GM23338 (cell line): ENCODE data around the gene SCG2. TPM values are rescaled to one million over a fixed set of nuclear protein-coding genes. Genes with fewer than 3 reads are reported as not detected.

Experiments used
- ATAC-seq: fragments of 200-7000 bp; cut with Tn5 transposase; 3 replicates; pipeline ENCODE4 v1.9.1; 2020
- DNase-seq: peaks from one replicate; pipeline ENCODE4 v3.0.0-alpha.2; 2015; ENCODE audit warnings: low spot score
- H2AFZ ChIP-seq: fragments of 200-600 bp; sonication (generic); 2 replicates; pipeline ENCODE4 v1.8.0; 2016; ENCODE audit warnings: antibody characterized with exemption, mild to moderate bottlenecking, moderate library complexity
- H3F3A ChIP-seq: fragments of 200-600 bp; sonication (generic); replicated peaks from 2 replicates; pipeline ENCODE4 v1.8.0; 2017; ENCODE audit warnings: antibody characterized with exemption, mixed run types, low read depth
- H3K27ac ChIP-seq: fragments of 200-600 bp; sonication (generic); 2 replicates; pipeline ENCODE4 v1.6.1; 2016; ENCODE audit warnings: low read depth
- H3K27me3 ChIP-seq: fragments of 200-600 bp; sonication (generic); 2 replicates; pipeline ENCODE4 v1.8.0; 2016; ENCODE audit warnings: mild to moderate bottlenecking, mixed run types, moderate library complexity; ENCODE audit not compliant: insufficient read depth
- H3K36me3 ChIP-seq: fragments of 200-600 bp; sonication (generic); 2 replicates; pipeline ENCODE4 v1.8.0; 2016; ENCODE audit warnings: mild to moderate bottlenecking; ENCODE audit not compliant: insufficient read depth
- H3K4me1 ChIP-seq: fragments of 200-600 bp; sonication (generic); 2 replicates; pipeline ENCODE4 v1.8.0; 2016; ENCODE audit warnings: mild to moderate bottlenecking, moderate library complexity; ENCODE audit not compliant: insufficient read depth
- H3K4me2 ChIP-seq: fragments of 200-600 bp; sonication (generic); 2 replicates; pipeline ENCODE4 v1.7.1; 2017; ENCODE audit warnings: mixed run types
- H3K4me3 ChIP-seq: fragments of 200-600 bp; sonication (generic); 2 replicates; pipeline ENCODE4 v1.6.1; 2016; ENCODE audit warnings: mixed run types
- H3K79me2 ChIP-seq: fragments of 200-600 bp; sonication (generic); replicated peaks from 2 replicates; pipeline ENCODE4 v1.8.0; 2017; ENCODE audit warnings: mild to moderate bottlenecking; ENCODE audit not compliant: insufficient read depth
- H3K9me2 ChIP-seq: fragments of 200-600 bp; sonication (generic); 2 replicates; pipeline ENCODE4 v1.8.0; 2017; ENCODE audit not compliant: insufficient read depth
- H4K20me1 ChIP-seq: fragments of 200-600 bp; sonication (generic); replicated peaks from 2 replicates; pipeline ENCODE4 v1.8.0; 2017; ENCODE audit warnings: mild to moderate bottlenecking; ENCODE audit not compliant: insufficient read depth
- H3K27ac Mint-ChIP-seq: 2 replicates; pipeline ENCODE4 v1.8.0; 2020; ENCODE audit warnings: inconsistent platforms, mild to moderate bottlenecking, moderate library complexity, mixed read lengths
- H3K27me3 Mint-ChIP-seq: 3 replicates; pipeline ENCODE4 v1.8.0; 2022; ENCODE audit warnings: low read depth, mild to moderate bottlenecking, moderate library complexity, mixed read lengths, inconsistent platforms; ENCODE audit not compliant: insufficient read depth, poor library complexity
- H3K36me3 Mint-ChIP-seq: 3 replicates; pipeline ENCODE4 v1.8.0; 2021; ENCODE audit warnings: low read depth, mild to moderate bottlenecking, inconsistent platforms, moderate library complexity, mixed read lengths
- H3K4me1 Mint-ChIP-seq: 3 replicates; pipeline ENCODE4 v1.8.0; 2020; ENCODE audit warnings: mild to moderate bottlenecking, inconsistent platforms, mixed read lengths
- H3K4me3 Mint-ChIP-seq: 3 replicates; pipeline ENCODE4 v1.8.0; 2021; ENCODE audit warnings: moderate library complexity, mild to moderate bottlenecking, inconsistent platforms, mixed read lengths
- H3K9me3 Mint-ChIP-seq: 3 replicates; pipeline ENCODE4 v1.8.0; 2020; ENCODE audit warnings: moderate library complexity, mild to moderate bottlenecking, inconsistent platforms, mixed read lengths
- CREB1 ChIP-seq: fragments of 250-450 bp; sonication (Bioruptor Pico); IDR thresholded peaks from 2 replicates; pipeline ENCODE4 v1.5.0; 2020; ENCODE audit warnings: low read depth, mild to moderate bottlenecking, moderate library complexity
- EZH2 ChIP-seq: fragments of 200-600 bp; sonication (generic); IDR thresholded peaks from one replicate; pipeline ENCODE4 v1.8.0; 2017; ENCODE audit warnings: antibody characterized with exemption, mild to moderate bottlenecking, low read depth; ENCODE audit not compliant: unreplicated experiment
- EZH2phosphoT487 ChIP-seq: fragments of 200-600 bp; sonication (generic); IDR thresholded peaks from one replicate; pipeline ENCODE4 v1.8.1; 2018; ENCODE audit warnings: antibody characterized with exemption; ENCODE audit not compliant: unreplicated experiment
- JUNB ChIP-seq: IDR thresholded peaks from one replicate; pipeline ENCODE4 v1.6.1; 2016; ENCODE audit warnings: antibody characterized with exemption; ENCODE audit not compliant: unreplicated experiment
- NANOG ChIP-seq: IDR thresholded peaks from 2 replicates; pipeline ENCODE4 v1.6.1; 2016; ENCODE audit warnings: antibody characterized with exemption, borderline replicate concordance
- POLR2AphosphoS5 ChIP-seq: IDR thresholded peaks from 2 replicates; pipeline ENCODE4 v1.6.1; 2016; ENCODE audit warnings: antibody characterized with exemption, low read depth
- STAT1 ChIP-seq: IDR thresholded peaks from one replicate; pipeline ENCODE4 v1.6.1; 2016; ENCODE audit warnings: antibody characterized with exemption; ENCODE audit not compliant: unreplicated experiment
- ZNF114 ChIP-seq: fragments of 250-450 bp; sonication (Bioruptor Pico); IDR thresholded peaks from 2 replicates; pipeline ENCODE4 v1.5.0; 2020; ENCODE audit warnings: mild to moderate bottlenecking, moderate library complexity
- ZNF331 ChIP-seq: fragments of 250-450 bp; sonication (Bioruptor Pico); IDR thresholded peaks from 2 replicates; pipeline ENCODE4 v1.5.0; 2020; ENCODE audit warnings: low read depth, mild to moderate bottlenecking, moderate library complexity
- polyA plus RNA-seq: library from polyadenylated mRNA; unstranded; fragments of >200 nt; fragmentation: Nextera tagmentation; extraction: Ambion mirVana; gene quantifications from 2 replicates; pipeline ENCODE4 v1.2.1, GENCODE V29; 2016
- total RNA-seq: library from RNA; depleted of rRNA; stranded (reverse); fragments of >200 nt; shearing (Covaris generic); gene quantifications from 2 replicates; pipeline ENCODE4 v1.2.3, GENCODE V29; 2014
- TF ChIP-seq, protein P1 (sequence below): fragments of 250-450 bp; sonication (Bioruptor Pico); IDR thresholded peaks from 2 replicates; pipeline ENCODE4 v1.5.0; 2020; ENCODE audit warnings: mild to moderate bottlenecking, moderate library complexity
- TF ChIP-seq, protein P2 (sequence below): IDR thresholded peaks from one replicate; pipeline ENCODE4 v1.6.1; 2018; ENCODE audit warnings: antibody characterized with exemption; ENCODE audit not compliant: unreplicated experiment
- TF ChIP-seq, protein P3 (sequence below), 2 experiments: fragments of 200-600 bp in 1 of 2; sonication (generic) in 1 of 2; conservative IDR thresholded peaks; 2 replicates each; pipeline versions ENCODE4 v1.5.1 to v1.6.1; 2016 to 2017; ENCODE audit warnings: antibody characterized with exemption in 2 of 2, low read depth in 2 of 2, mild to moderate bottlenecking in 2 of 2, moderate library complexity in 1 of 2
- TF ChIP-seq, protein P4 (sequence below): IDR thresholded peaks from 2 replicates; pipeline ENCODE4 v1.6.1; 2016; ENCODE audit warnings: antibody characterized with exemption

The SCG2 gene
- total and polyA plus RNA-seq, 2 experiments from 2014 or later = 0.18 to 0.31 TPM

DNA sequence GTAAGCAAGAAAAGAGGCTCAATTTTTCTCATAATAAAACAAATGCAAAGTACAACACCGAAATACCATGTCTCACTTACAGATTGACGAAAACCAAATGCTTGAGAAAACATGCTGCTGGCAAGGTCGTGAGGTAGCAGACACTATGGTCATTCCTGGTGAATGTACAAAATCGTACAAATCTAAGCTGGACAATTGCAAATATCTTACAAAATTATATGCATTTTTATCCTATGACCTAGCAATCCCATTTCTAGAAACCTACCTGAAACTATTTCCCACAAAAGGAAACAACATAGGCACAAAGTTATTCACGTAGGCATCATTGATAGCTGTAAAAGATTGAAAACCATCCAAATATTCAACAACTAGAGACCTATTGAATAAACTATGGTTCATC, 54.0 kb downstream of the SCG2 start:
- Histone ChIP-seq H2AFZ (no peak overlapping the region), H3F3A (no peaks in the 10 kb centered on the region), H3K36me3 (no peaks in the 10 kb centered on the region), H3K27me3 (no peaks in the 10 kb centered on the region), H3K4me2 (no peak overlapping the region), H3K4me3 (no peak overlapping the region), H3K79me2 (no peaks in the 10 kb centered on the region), H3K9me2 (no peaks in the 10 kb centered on the region), H3K4me1 (no peaks in the 10 kb centered on the region), H3K27ac (no peak overlapping the region), H4K20me1 (no peaks in the 10 kb centered on the region)
- DNase-seq (no peak), ATAC-seq (no peak)
- no peaks in the 10 kb centered on the region for H3K36me3 Mint-ChIP-seq
- H3K4me3 Mint-ChIP-seq = no peak overlapping the region
- TF ChIP-seq EZH2phosphoT487 (no peak), CREB1 (CRISPR knock-in tag) (no peak), EZH2 (no peak), POLR2AphosphoS5 (no peak), NANOG (no peak), JUNB (no peak), ZNF114 (CRISPR knock-in tag) (no peak), ZNF331 (CRISPR knock-in tag) (no peak), STAT1 (no peak)
- TF ChIP-seq, protein P1, sequence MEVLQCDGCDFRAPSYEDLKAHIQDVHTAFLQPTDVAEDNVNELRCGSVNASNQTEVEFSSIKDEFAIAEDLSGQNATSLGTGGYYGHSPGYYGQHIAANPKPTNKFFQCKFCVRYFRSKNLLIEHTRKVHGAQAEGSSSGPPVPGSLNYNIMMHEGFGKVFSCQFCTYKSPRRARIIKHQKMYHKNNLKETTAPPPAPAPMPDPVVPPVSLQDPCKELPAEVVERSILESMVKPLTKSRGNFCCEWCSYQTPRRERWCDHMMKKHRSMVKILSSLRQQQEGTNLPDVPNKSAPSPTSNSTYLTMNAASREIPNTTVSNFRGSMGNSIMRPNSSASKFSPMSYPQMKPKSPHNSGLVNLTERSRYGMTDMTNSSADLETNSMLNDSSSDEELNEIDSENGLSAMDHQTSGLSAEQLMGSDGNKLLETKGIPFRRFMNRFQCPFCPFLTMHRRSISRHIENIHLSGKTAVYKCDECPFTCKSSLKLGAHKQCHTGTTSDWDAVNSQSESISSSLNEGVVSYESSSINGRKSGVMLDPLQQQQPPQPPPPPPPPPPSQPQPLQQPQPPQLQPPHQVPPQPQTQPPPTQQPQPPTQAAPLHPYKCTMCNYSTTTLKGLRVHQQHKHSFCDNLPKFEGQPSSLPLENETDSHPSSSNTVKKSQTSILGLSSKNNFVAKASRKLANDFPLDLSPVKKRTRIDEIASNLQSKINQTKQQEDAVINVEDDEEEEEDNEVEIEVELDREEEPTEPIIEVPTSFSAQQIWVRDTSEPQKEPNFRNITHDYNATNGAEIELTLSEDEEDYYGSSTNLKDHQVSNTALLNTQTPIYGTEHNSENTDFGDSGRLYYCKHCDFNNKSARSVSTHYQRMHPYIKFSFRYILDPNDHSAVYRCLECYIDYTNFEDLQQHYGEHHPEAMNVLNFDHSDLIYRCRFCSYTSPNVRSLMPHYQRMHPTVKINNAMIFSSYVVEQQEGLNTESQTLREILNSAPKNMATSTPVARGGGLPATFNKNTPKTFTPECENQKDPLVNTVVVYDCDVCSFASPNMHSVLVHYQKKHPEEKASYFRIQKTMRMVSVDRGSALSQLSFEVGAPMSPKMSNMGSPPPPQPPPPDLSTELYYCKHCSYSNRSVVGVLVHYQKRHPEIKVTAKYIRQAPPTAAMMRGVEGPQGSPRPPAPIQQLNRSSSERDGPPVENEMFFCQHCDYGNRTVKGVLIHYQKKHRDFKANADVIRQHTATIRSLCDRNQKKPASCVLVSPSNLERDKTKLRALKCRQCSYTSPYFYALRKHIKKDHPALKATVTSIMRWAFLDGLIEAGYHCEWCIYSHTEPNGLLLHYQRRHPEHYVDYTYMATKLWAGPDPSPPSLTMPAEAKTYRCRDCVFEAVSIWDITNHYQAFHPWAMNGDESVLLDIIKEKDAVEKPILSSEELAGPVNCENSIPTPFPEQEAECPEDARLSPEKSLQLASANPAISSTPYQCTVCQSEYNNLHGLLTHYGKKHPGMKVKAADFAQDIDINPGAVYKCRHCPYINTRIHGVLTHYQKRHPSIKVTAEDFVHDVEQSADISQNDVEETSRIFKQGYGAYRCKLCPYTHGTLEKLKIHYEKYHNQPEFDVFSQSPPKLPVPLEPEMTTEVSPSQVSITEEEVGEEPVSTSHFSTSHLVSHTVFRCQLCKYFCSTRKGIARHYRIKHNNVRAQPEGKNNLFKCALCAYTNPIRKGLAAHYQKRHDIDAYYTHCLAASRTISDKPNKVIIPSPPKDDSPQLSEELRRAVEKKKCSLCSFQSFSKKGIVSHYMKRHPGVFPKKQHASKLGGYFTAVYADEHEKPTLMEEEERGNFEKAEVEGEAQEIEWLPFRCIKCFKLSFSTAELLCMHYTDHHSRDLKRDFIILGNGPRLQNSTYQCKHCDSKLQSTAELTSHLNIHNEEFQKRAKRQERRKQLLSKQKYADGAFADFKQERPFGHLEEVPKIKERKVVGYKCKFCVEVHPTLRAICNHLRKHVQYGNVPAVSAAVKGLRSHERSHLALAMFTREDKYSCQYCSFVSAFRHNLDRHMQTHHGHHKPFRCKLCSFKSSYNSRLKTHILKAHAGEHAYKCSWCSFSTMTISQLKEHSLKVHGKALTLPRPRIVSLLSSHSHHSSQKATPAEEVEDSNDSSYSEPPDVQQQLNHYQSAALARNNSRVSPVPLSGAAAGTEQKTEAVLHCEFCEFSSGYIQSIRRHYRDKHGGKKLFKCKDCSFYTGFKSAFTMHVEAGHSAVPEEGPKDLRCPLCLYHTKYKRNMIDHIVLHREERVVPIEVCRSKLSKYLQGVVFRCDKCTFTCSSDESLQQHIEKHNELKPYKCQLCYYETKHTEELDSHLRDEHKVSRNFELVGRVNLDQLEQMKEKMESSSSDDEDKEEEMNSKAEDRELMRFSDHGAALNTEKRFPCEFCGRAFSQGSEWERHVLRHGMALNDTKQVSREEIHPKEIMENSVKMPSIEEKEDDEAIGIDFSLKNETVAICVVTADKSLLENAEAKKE (CRISPR knock-in tag) = no peak
- TF ChIP-seq, protein P2, sequence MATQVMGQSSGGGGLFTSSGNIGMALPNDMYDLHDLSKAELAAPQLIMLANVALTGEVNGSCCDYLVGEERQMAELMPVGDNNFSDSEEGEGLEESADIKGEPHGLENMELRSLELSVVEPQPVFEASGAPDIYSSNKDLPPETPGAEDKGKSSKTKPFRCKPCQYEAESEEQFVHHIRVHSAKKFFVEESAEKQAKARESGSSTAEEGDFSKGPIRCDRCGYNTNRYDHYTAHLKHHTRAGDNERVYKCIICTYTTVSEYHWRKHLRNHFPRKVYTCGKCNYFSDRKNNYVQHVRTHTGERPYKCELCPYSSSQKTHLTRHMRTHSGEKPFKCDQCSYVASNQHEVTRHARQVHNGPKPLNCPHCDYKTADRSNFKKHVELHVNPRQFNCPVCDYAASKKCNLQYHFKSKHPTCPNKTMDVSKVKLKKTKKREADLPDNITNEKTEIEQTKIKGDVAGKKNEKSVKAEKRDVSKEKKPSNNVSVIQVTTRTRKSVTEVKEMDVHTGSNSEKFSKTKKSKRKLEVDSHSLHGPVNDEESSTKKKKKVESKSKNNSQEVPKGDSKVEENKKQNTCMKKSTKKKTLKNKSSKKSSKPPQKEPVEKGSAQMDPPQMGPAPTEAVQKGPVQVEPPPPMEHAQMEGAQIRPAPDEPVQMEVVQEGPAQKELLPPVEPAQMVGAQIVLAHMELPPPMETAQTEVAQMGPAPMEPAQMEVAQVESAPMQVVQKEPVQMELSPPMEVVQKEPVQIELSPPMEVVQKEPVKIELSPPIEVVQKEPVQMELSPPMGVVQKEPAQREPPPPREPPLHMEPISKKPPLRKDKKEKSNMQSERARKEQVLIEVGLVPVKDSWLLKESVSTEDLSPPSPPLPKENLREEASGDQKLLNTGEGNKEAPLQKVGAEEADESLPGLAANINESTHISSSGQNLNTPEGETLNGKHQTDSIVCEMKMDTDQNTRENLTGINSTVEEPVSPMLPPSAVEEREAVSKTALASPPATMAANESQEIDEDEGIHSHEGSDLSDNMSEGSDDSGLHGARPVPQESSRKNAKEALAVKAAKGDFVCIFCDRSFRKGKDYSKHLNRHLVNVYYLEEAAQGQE = no peak
- TF ChIP-seq, protein P3, sequence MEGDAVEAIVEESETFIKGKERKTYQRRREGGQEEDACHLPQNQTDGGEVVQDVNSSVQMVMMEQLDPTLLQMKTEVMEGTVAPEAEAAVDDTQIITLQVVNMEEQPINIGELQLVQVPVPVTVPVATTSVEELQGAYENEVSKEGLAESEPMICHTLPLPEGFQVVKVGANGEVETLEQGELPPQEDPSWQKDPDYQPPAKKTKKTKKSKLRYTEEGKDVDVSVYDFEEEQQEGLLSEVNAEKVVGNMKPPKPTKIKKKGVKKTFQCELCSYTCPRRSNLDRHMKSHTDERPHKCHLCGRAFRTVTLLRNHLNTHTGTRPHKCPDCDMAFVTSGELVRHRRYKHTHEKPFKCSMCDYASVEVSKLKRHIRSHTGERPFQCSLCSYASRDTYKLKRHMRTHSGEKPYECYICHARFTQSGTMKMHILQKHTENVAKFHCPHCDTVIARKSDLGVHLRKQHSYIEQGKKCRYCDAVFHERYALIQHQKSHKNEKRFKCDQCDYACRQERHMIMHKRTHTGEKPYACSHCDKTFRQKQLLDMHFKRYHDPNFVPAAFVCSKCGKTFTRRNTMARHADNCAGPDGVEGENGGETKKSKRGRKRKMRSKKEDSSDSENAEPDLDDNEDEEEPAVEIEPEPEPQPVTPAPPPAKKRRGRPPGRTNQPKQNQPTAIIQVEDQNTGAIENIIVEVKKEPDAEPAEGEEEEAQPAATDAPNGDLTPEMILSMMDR (conservative IDR thresholded peaks at IDR 0.05; ENCODE audit: low read depth in 2 of 2) = no peak
- TF ChIP-seq, protein P4, sequence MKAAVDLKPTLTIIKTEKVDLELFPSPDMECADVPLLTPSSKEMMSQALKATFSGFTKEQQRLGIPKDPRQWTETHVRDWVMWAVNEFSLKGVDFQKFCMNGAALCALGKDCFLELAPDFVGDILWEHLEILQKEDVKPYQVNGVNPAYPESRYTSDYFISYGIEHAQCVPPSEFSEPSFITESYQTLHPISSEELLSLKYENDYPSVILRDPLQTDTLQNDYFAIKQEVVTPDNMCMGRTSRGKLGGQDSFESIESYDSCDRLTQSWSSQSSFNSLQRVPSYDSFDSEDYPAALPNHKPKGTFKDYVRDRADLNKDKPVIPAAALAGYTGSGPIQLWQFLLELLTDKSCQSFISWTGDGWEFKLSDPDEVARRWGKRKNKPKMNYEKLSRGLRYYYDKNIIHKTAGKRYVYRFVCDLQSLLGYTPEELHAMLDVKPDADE = no peak
- no peak overlapping the region for H3K27ac Mint-ChIP-seq
- H3K27me3 Mint-ChIP-seq = no peaks in the 10 kb centered on the region
- no peaks in the 10 kb centered on the region for H3K4me1 Mint-ChIP-seq
- no peaks in the 10 kb centered on the region for H3K9me3 Mint-ChIP-seq
